Motor neuron (in vitro differentiated cells): ENCODE results near the gene BTBD16. TPM values are rescaled to one million over a fixed set of nuclear protein-coding genes. Genes with fewer than 3 reads are reported as not detected.
A peak's percentile ranks its signal among the peaks of the same experiment; 100 is the strongest.

Experiments
- ATAC-seq, 8 experiments: fragments of 200-7000 bp; cut with Tn5 transposase; replicated peaks in 6 of 8; 2 replicates each; pipeline ENCODE4 v1.8.0; 2021; ENCODE audit warnings: mild to moderate bottlenecking in 8 of 8, moderate library complexity in 8 of 8
- H3K27ac ChIP-seq, 2 donors: fragments of 250-450 bp; sonication (Bioruptor Pico); 2 replicates each; pipeline ENCODE4 v1.9.0; 2021; ENCODE audit warnings: antibody characterized with exemption in 2 of 2, mild to moderate bottlenecking in 2 of 2, moderate library complexity in 1 of 2
- H3K4me1 ChIP-seq, 2 donors: fragments of 250-450 bp; sonication (Bioruptor Pico); replicated peaks in 1 of 2; 2 replicates each; pipeline ENCODE4 v1.6.1; 2021; ENCODE audit warnings: antibody characterized with exemption in 2 of 2, mild to moderate bottlenecking in 2 of 2, moderate library complexity in 1 of 2
- H3K4me3 ChIP-seq, 5 donors: fragments of 250-450 bp; sonication (Bioruptor Pico); 2 replicates each; pipeline ENCODE4 v1.9.0; 2021; ENCODE audit warnings: antibody characterized with exemption in 5 of 5, mild to moderate bottlenecking in 5 of 5, moderate library complexity in 4 of 5
- WGBS, 10 experiments: fragments of 450-650 bp; shearing (Covaris generic); methylation state at CpG; one replicate each; pipeline ENCODE4 v1.0.0; 2022; 5-methylcytosine and 5-hydroxymethylcytosine counted together
- in situ Hi-C, 9 experiments: fragments of 400-800 bp; cut with MboI; loops; one replicate each; pipeline ENCODE4 v1.15.0; 2021; ENCODE audit warnings: low sequenced_read_pairs in 9 of 9, low pct_unique_long_range_greater_than_20kb in 2 of 9; ENCODE audit not compliant: unreplicated experiment in 9 of 9
- total RNA-seq, 8 experiments: library from RNA; unstranded; fragments of 300-600 nt; gene quantifications; 2 replicates each; pipeline versions ENCODE4 v1.2.3 to v1.2.4, GENCODE V29; 2022

Gene BTBD16
- total RNA-seq, 8 experiments from 2014 or later, result 0.09 to 0.76 (median 0.50) TPM; not detected in 5

- Histone ChIP-seq H3K4me1 (peaks cover under 1 to 2% of the 10 kb centered on the region in 2 donors), H3K4me3 (no peak overlapping the region), H3K27ac (no peak overlapping the region)
- in situ Hi-C loops, result no loop called here
- 31 to 100% (median 93%) methylated on average over 1 to 9 of the region's 10 CpGs; no CpG with 5 or more reads in 3 of the 10 experiments for WGBS, 10 experiments
- ATAC-seq, result peak in 3 of 8 experiments; percentile 41 to 100 (median 99)
Observed at GRCh38 chr10:122239578-122240257, 31.4 kb upstream of the BTBD16 start.

- in situ Hi-C loops, result no loop called here
- ATAC-seq, result no peak
- WGBS, 10 experiments, result 94 to 100% (median 100%) methylated on average over 1 to 3 of the region's 6 CpGs; no CpG with 5 or more reads in 5 of the 10 experiments
- Histone ChIP-seq H3K4me1 (peaks cover 0 to 7% of the 10 kb centered on the region in 2 donors), H3K27ac (no peak overlapping the region), H3K4me3 (no peak overlapping the region)
Observed at GRCh38 chr10:122240401-122240800, 30.7 kb upstream of the BTBD16 start.

- H3K4me1 ChIP-seq, result peaks cover 0 to 7% of the 10 kb centered on the region in 2 donors
- WGBS, 10 experiments, result 90 to 100% (median 100%) methylated on average over 1 to 5 of the region's 8 CpGs; no CpG with 5 or more reads in 3 of the 10 experiments
- no peak overlapping the region for H3K27ac ChIP-seq
- in situ Hi-C loops, result no loop called here
- ATAC-seq, result no peak
- no peak overlapping the region for H3K4me3 ChIP-seq
Observed at GRCh38 chr10:122241836-122242235, 29.3 kb upstream of the BTBD16 start.

- WGBS, 10 experiments, result 86 to 100% (median 91%) methylated on average over 1 to 2 of the region's 2 CpGs; no CpG with 5 or more reads in 4 of the 10 experiments
- in situ Hi-C loops, result no loop called here
- no peak for ATAC-seq
- H3K4me3 ChIP-seq, result no peak overlapping the region
- H3K4me1 ChIP-seq, result peaks cover 0 to 7% of the 10 kb centered on the region in 2 donors
- no peak overlapping the region for H3K27ac ChIP-seq
Observed at GRCh38 chr10:122243550-122243949, 27.5 kb upstream of the BTBD16 start.

- 50 to 95% (median 78%) methylated on average over 2 to 7 of the region's 11 CpGs; no CpG with 5 or more reads in 1 of the 10 experiments for WGBS, 10 experiments
- peaks cover 0 to 7% of the 10 kb centered on the region in 2 donors for H3K4me1 ChIP-seq
- in situ Hi-C loops, result no loop called here
- no peak overlapping the region for H3K27ac ChIP-seq
- ATAC-seq, result no peak
- H3K4me3 ChIP-seq, result no peak overlapping the region
Observed at GRCh38 chr10:122244001-122244975, 26.8 kb upstream of the BTBD16 start.

GRCh38 chr10:122245136-122245535 lies 26.0 kb upstream of the BTBD16 start:
- in situ Hi-C loops, result no loop called here
- Histone ChIP-seq H3K4me1 (peaks cover 0 to 7% of the 10 kb centered on the region in 2 donors), H3K27ac (no peak overlapping the region), H3K4me3 (no peak overlapping the region)
- ATAC-seq, result no peak
- WGBS, 10 experiments, result 83 to 100% (median 90%) methylated on average over 2 to 4 of the region's 4 CpGs

- 70 to 100% (median 100%) methylated on average over 1 to 4 of the region's 11 CpGs; no CpG with 5 or more reads in 6 of the 10 experiments for WGBS, 10 experiments
- Histone ChIP-seq H3K4me1 (peaks cover 0 to 7% of the 10 kb centered on the region in 2 donors), H3K4me3 (no peak overlapping the region), H3K27ac (no peak overlapping the region)
- no peak for ATAC-seq
- in situ Hi-C loops, result no loop called here
Observed at GRCh38 chr10:122245897-122246296, 25.2 kb upstream of the BTBD16 start.

- in situ Hi-C loops, result no loop called here
- Histone ChIP-seq H3K4me1 (peaks cover 0 to 7% of the 10 kb centered on the region in 2 donors), H3K27ac (no peak overlapping the region), H3K4me3 (no peak overlapping the region)
- 90 to 100% (median 94%) methylated on average over 1 to 4 of the region's 11 CpGs; no CpG with 5 or more reads in 7 of the 10 experiments for WGBS, 10 experiments
- ATAC-seq, result peak in 1 of 8 experiments; percentile 23
Observed at GRCh38 chr10:122246830-122247520, 24.1 kb upstream of the BTBD16 start.

GRCh38 chr10:122248356-122249302 lies 22.5 kb upstream of the BTBD16 start:
- Histone ChIP-seq H3K4me3 (no peak overlapping the region), H3K27ac (no peak overlapping the region), H3K4me1 (peaks cover 0 to 7% of the 10 kb centered on the region in 2 donors)
- no peak for ATAC-seq
- WGBS, 10 experiments, result 70 to 100% (median 100%) methylated on average over 1 to 9 of the region's 25 CpGs; no CpG with 5 or more reads in 1 of the 10 experiments
- in situ Hi-C loops, result no loop called here

GRCh38 chr10:122249303-122249850 lies 21.7 kb upstream of the BTBD16 start:
- 86 to 100% (median 95%) methylated on average over 2 to 6 of the region's 11 CpGs; no CpG with 5 or more reads in 4 of the 10 experiments for WGBS, 10 experiments
- no peak overlapping the region for H3K27ac ChIP-seq
- peaks cover 0 to 7% of the 10 kb centered on the region in 2 donors for H3K4me1 ChIP-seq
- no peak for ATAC-seq
- in situ Hi-C loops, result no loop called here
- H3K4me3 ChIP-seq, result no peak overlapping the region

GRCh38 chr10:122249991-122250750 lies 20.9 kb upstream of the BTBD16 start:
- Histone ChIP-seq H3K4me3 (no peak overlapping the region), H3K4me1 (peaks cover 0 to 2% of the 10 kb centered on the region in 2 donors), H3K27ac (no peak overlapping the region)
- WGBS, 10 experiments, result 80 to 100% (median 97%) methylated on average over 1 to 4 of the region's 10 CpGs; no CpG with 5 or more reads in 3 of the 10 experiments
- in situ Hi-C loops, result no loop called here
- no peak for ATAC-seq
